Neural crest cell (in vitro differentiated cells): ENCODE data around the gene ATAT1. TPM values are rescaled to one million over a fixed set of nuclear protein-coding genes. Genes with fewer than 3 reads are reported as not detected.

Source experiments
- DNase-seq: peaks from one replicate; pipeline ENCODE4 v3.0.0; 2021; ENCODE audit warnings: low read depth, mixed read lengths, low spot score
- H3K27ac Mint-ChIP-seq: one replicate; pipeline ENCODE4 v1.8.0; 2021; ENCODE audit warnings: mild to moderate bottlenecking, mixed read lengths; ENCODE audit not compliant: unreplicated experiment
- H3K27me3 Mint-ChIP-seq: 2 replicates; pipeline ENCODE4 v1.8.0; 2021; ENCODE audit warnings: low read depth, mild to moderate bottlenecking, mixed read lengths
- H3K36me3 Mint-ChIP-seq: 2 replicates; pipeline ENCODE4 v1.8.0; 2021; ENCODE audit warnings: low read depth, mild to moderate bottlenecking, mixed read lengths
- H3K4me1 Mint-ChIP-seq: 2 replicates; pipeline ENCODE4 v1.8.0; 2021; ENCODE audit warnings: mixed read lengths
- H3K4me3 Mint-ChIP-seq: one replicate; pipeline ENCODE4 v1.8.0; 2021; ENCODE audit warnings: mild to moderate bottlenecking, mixed read lengths
- H3K9me3 Mint-ChIP-seq: 2 replicates; pipeline ENCODE4 v1.8.0; 2021; ENCODE audit warnings: mixed read lengths
- CTCF ChIP-seq: fragments of 200-600 bp; sonication (generic); conservative IDR thresholded peaks from 2 replicates; pipeline ENCODE4 v1.5.0; 2021; ENCODE audit warnings: antibody characterized with exemption, mild to moderate bottlenecking
- total RNA-seq: library from RNA; stranded (reverse); gene quantifications from 2 replicates; pipeline ENCODE4 v1.2.1, GENCODE V29; 2021

ATAT1 gene
- total RNA-seq, 1 donor from 2014 or later = 58.2 TPM

- no peak overlapping the region for H3K4me3 Mint-ChIP-seq
- no peaks in the 10 kb centered on the region for H3K27me3 Mint-ChIP-seq
- peaks cover 30% of the 10 kb centered on the region for H3K36me3 Mint-ChIP-seq
- no peaks in the 10 kb centered on the region for H3K4me1 Mint-ChIP-seq
- no peak for DNase-seq
- H3K9me3 Mint-ChIP-seq = no peaks in the 10 kb centered on the region
- TF ChIP-seq CTCF = no peak
- no peak overlapping the region for H3K27ac Mint-ChIP-seq
Measured at GRCh38 chr6:30635834-30636233, 9.2 kb downstream of the ATAT1 start.

DNA sequence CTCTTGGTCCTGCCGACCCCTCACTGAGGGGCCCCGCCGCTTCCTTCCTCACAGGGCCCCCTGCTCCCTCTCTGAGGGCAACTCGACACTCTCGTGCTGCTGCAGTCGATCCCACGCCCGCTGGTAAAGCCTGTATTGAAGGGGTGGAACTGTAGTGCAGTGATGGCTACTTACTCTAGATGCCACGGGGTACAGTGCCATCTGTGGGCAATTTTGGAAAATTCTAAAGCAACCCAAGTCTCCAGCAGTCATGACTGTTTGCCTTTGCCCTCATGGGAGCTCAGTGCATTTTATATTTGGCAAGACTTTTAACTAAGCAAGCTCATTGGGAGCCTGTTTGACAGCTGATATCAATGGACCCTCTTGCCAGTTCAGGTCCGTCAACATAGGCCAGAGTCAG is 13.8 kb downstream of the ATAT1 start:
- DNase-seq = no peak
- Mint-ChIP-seq H3K9me3 (no peaks in the 10 kb centered on the region), H3K27me3 (no peaks in the 10 kb centered on the region), H3K4me3 (no peak overlapping the region), H3K36me3 (peaks cover 15% of the 10 kb centered on the region), H3K4me1 (peaks cover under 1% of the 10 kb centered on the region), H3K27ac (no peak overlapping the region)
- TF ChIP-seq CTCF = no peak

GRCh38 chr6:30641048-30641447 is 14.4 kb downstream of the ATAT1 start:
- Mint-ChIP-seq H3K36me3 (peaks cover 10% of the 10 kb centered on the region), H3K4me1 (peaks cover 7% of the 10 kb centered on the region), H3K9me3 (no peaks in the 10 kb centered on the region), H3K27me3 (no peaks in the 10 kb centered on the region), H3K27ac (peak overlapping the region; percentile 84), H3K4me3 (no peak overlapping the region)
- no peak for TF ChIP-seq CTCF
- no peak for DNase-seq

DNA sequence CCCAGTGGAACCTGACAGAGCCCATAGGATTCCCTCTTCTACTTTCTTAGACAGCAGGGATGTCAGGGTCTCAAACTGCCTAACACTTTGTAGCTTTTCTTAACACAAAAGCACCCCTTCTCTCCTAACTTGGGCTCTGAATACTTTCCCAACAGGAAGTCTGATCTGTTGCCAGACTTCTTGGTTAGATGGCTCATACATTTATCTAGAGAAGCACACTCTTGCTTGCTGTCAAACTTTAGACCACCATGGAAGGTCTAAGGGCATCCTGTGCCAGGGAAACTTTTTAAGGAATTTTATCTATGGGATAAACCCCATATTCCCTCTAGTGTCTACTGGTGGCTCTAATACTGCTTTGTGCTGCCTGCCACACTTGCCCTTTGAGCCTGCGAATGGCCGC is 17.0 kb downstream of the ATAT1 start:
- Mint-ChIP-seq H3K36me3 (peaks cover 9% of the 10 kb centered on the region), H3K4me1 (peaks cover 21% of the 10 kb centered on the region), H3K27me3 (no peaks in the 10 kb centered on the region), H3K27ac (no peak overlapping the region), H3K4me3 (no peak overlapping the region), H3K9me3 (no peaks in the 10 kb centered on the region)
- TF ChIP-seq CTCF = no peak
- DNase-seq = no peak

DNA sequence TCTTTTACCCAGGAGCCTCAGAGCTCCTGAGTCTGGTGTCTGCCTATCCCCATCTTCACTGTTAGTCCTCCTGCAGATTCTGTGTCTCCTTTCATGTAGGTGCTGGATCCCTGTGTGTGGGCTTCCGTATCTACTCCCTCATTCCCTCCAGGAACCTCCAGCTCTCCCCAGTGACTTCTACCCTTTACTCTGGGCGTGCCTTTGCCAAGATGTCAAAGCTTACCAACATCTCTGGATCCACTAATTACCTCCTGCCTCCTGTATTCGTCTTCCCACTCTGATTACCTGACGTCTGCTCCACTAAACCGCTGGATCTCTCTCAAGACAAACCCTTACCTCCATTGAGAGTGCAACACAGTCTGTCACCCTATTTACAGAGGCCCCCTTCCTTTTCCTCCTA is 18.1 kb downstream of the ATAT1 start:
- no peak overlapping the region for H3K27ac Mint-ChIP-seq
- peaks cover 9% of the 10 kb centered on the region for H3K36me3 Mint-ChIP-seq
- no peaks in the 10 kb centered on the region for H3K27me3 Mint-ChIP-seq
- DNase-seq = no peak
- peaks cover 21% of the 10 kb centered on the region for H3K4me1 Mint-ChIP-seq
- H3K4me3 Mint-ChIP-seq = peak overlapping the region; percentile 2
- TF ChIP-seq CTCF = no peak
- H3K9me3 Mint-ChIP-seq = no peaks in the 10 kb centered on the region

- H3K27ac Mint-ChIP-seq = peak overlapping the region; percentile 31
- H3K9me3 Mint-ChIP-seq = no peaks in the 10 kb centered on the region
- DNase-seq = no peak
- no peak for TF ChIP-seq CTCF
- H3K4me3 Mint-ChIP-seq = peak overlapping the region; percentile 94
- peaks cover 21% of the 10 kb centered on the region for H3K4me1 Mint-ChIP-seq
- no peaks in the 10 kb centered on the region for H3K27me3 Mint-ChIP-seq
- H3K36me3 Mint-ChIP-seq = peaks cover 5% of the 10 kb centered on the region
Measured at GRCh38 chr6:30645989-30646388, 19.3 kb downstream of the ATAT1 start.
